ENCODE results near the gene CFL1.

Gene CFL1

GRCh38 chr11:65900125-65900898 lies 42.3 kb upstream of the CFL1 start, which contains the start of gene FOSL1:
FOSL1 (minus strand) TSS chr11:65900388; CDS start chr11:65900339, 49 bp downstream.
- CTCF ChIA-PET: interaction anchor here (1.5 to 18.8 kb wide), 4 partner anchors 10 to 88 kb away, joined by 4 to 394 read pairs (median 6); partner anchors contain the start of genes CCDC85B and FIBP
- DNase-seq (ENCODE audit: low read depth, low spot score): peak; percentile 73
- TF ChIP-seq CTCF (IDR thresholded peaks at IDR 0.05; ENCODE audit: insufficient read depth, low read length, missing control alignments): no peak
- peak within 1 kb of the TSS; percentile 98 for H3K4me3 ChIP-seq (ENCODE audit: low read depth, low read length)
- POLR2A ChIA-PET: interaction anchor here (0.7 to 7.7 kb wide), 6 partner anchors 10 to 34 kb away, joined by 3 to 136 read pairs (median 7); partner anchors contain the start of genes CCDC85B and FIBP

DNA sequence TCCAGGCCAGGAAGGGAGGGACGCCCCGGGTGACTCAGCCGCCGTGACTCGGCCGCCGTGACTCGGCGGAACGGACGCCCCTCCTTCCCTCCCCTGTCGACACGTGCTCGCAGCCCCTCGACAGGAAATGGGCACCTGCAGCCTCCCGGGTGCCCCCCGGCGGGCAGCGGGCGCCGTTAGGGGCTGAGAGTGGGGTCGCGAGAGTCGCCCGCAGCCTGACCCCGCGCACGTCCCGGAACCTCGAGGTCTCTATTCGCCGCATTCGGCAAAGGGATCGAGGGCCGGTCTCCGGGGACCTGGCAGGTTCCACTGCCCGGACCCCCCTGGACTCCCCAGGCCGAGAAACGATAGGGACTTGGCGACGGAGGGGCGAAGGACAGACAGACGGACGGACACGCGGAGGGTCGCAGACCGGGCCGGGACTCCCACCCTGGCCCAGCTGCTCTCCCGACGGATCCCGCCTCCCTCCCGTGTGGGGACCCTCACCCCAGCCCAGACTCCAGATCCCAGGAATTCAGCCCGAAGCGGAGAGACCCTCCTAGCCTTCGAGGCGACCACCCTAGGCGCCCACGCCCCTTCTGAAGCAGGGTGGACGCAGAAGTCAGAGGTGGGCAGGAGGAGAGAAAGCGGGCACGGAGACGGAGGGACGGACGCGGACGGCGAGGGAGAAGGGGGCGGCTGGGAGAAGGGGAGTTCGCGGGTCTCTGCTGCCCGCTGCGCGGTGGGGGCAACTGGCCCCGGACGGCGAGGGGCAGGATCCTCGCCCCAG lies 41.6 kb upstream of the CFL1 start:
- ChIA-PET CTCF (interaction anchor here (1.1 to 33.3 kb wide), 4 partner anchors 9 to 188 kb away, joined by 3 to 1090 read pairs (median 200); partner anchors contain the start of genes CCDC85B, CTSW, FIBP and KAT5), POLR2A (interaction anchor here (0.8 to 7.7 kb wide), 8 partner anchors 9 to 76 kb away, joined by 3 to 136 read pairs (median 6); partner anchors contain the start of genes CCDC85B and FIBP)

DNA sequence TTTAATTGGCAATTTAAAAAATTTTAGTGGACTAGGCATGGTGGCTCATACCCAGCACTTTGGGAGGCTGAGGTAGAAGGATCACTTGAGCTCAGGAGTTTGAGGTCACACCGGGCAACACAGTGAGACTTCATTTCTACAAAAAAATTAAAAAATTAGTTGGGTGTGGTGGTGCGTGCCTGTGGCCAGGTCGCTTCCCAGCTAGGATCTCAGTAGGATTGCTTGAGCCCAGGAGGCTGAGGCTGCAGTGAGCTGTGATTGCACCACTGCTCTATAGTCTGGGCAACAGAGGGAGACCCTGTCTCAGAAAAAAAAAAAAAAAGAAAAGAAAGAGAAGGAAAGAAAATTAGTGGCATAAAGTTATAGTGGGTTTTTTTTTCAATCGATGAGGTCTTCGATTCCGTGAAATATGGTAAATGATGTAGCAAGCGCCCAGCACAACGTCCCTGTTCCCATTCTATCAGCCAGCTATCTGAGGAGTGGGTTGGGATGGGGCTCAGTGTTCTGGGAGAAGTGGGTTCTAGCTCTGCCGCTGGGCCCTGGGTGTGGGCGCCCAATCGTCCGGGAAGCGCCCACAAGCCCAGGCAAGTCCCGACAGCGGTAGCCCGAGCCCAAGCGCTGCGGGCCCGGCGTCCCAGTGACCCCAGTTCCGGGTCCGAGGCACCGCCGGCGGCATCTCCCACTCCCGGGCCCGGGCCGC lies 40.8 kb upstream of the CFL1 start:
- CTCF ChIA-PET: interaction anchor here (1.1 to 33.3 kb wide), 6 partner anchors 8 to 187 kb away, joined by 3 to 1090 read pairs (median 6); partner anchors contain the start of genes CCDC85B, CTSW, FIBP and KAT5
- POLR2A ChIA-PET: interaction anchor here (0.7 to 7.7 kb wide), 9 partner anchors 8 to 122 kb away, joined by 3 to 136 read pairs (median 4); partner anchors contain the start of genes CCDC85B and FIBP

More for the DNA sequence above, 41.6 kb upstream of the CFL1 start:
- peak overlapping the region; percentile 98 for H3K4me3 ChIP-seq (ENCODE audit: low read depth, low read length)
- no peak for TF ChIP-seq CTCF (IDR thresholded peaks at IDR 0.05; ENCODE audit: insufficient read depth, low read length, missing control alignments)
- no peak for DNase-seq (ENCODE audit: low read depth, low spot score)

DNA sequence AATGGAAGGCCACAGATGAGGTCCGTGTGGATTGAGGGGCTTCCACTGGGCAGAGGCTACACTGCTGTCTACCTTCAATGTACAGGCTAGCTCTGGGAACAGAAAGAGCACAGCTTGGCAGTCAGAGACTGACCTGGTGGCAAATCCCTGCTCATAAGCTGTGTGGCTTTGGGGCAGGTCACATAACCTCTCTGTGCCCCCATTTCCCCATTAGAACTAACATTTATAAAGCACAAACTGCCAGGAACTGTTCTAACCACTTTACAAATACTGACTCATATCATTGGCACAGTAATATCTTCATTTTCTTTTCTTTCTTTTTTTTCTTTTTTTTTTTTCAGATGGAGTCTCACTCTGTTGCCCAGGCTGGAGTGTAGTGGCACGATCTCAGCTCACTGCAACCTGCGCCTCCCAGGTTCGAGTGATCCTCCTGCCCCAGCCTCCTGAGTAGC lies 39.1 kb upstream of the CFL1 start:
- DNase-seq (ENCODE audit: low read depth, low spot score): no peak
- peak overlapping the region; percentile 23 for H3K4me3 ChIP-seq (ENCODE audit: low read depth, low read length)
- ChIA-PET CTCF (interaction anchor here (1.2 to 33.3 kb wide), 7 partner anchors 7 to 82 kb away, joined by 3 to 1090 read pairs (median 7); partner anchors contain the start of genes CCDC85B, FIBP, FOSL1 and SART1), POLR2A (interaction anchor here (0.9 to 7.7 kb wide), 3 partner anchors 7 to 17 kb away, joined by 3 to 136 read pairs (median 37); partner anchors contain the start of genes CCDC85B and FIBP)
- no peak for TF ChIP-seq CTCF (IDR thresholded peaks at IDR 0.05; ENCODE audit: insufficient read depth, low read length, missing control alignments)

More for the DNA sequence above, 40.8 kb upstream of the CFL1 start:
- no peak for DNase-seq (ENCODE audit: low read depth, low spot score)
- no peak for TF ChIP-seq CTCF (IDR thresholded peaks at IDR 0.05; ENCODE audit: insufficient read depth, low read length, missing control alignments)
- H3K4me3 ChIP-seq (ENCODE audit: low read depth, low read length): peak overlapping the region; percentile 98
